PFSK-1 (cell line): ENCODE measurements around the gene CARNS1.

ENCODE experiments used
- FOXP2 ChIP-seq: optimal IDR thresholded peaks from 2 replicates; pipeline ENCODE3; 2011; ENCODE audit warnings: borderline replicate concordance, control low read depth, inconsistent platforms; ENCODE audit not compliant: insufficient read depth; ENCODE audit errors: extremely low read length, extremely low read depth
- POLR2AphosphoS5 ChIP-seq: IDR thresholded peaks from 2 replicates; pipeline ENCODE4 v1.6.1; 2012; ENCODE audit warnings: low read depth, mild to moderate bottlenecking, control low read depth, low read length, moderate library complexity
- REST ChIP-seq, 2 experiments: IDR thresholded peaks; 2 replicates each; pipeline versions ENCODE4 v1.6.1 to v1.8.0; 2011 to 2012; ENCODE audit warnings: low read depth in 2 of 2, low read length in 2 of 2, control low read depth in 1 of 2, inconsistent platforms in 1 of 2, mild to moderate bottlenecking in 1 of 2, moderate library complexity in 1 of 2; ENCODE audit not compliant: insufficient read depth in 1 of 2
- SIN3A ChIP-seq: IDR thresholded peaks from 2 replicates; pipeline ENCODE4 v1.6.1; 2012; ENCODE audit warnings: mild to moderate bottlenecking, low read length, moderate library complexity, borderline replicate concordance; ENCODE audit not compliant: insufficient read depth
- TAF1 ChIP-seq: IDR thresholded peaks from 2 replicates; pipeline ENCODE4 v1.6.1; 2012; ENCODE audit warnings: low read length, control low read depth, borderline replicate concordance; ENCODE audit not compliant: insufficient read depth

CARNS1 gene

GRCh38 chr11:67449116-67449844, 33.8 kb downstream of the CARNS1 start:
- no peak for TF ChIP-seq REST (IDR thresholded peaks at IDR 0.05; ENCODE audit: insufficient read depth in 1 of 2, low read depth in 2 of 2, low read length in 2 of 2)
- no peak for TF ChIP-seq SIN3A
- no peak for TF ChIP-seq TAF1
- TF ChIP-seq FOXP2 = no peak
- no peak for TF ChIP-seq POLR2AphosphoS5

- TF ChIP-seq FOXP2 = no peak
- TF ChIP-seq POLR2AphosphoS5 = no peak
- TF ChIP-seq REST (IDR thresholded peaks at IDR 0.05; ENCODE audit: insufficient read depth in 1 of 2, low read depth in 2 of 2, low read length in 2 of 2) = no peak
- no peak for TF ChIP-seq SIN3A
- TF ChIP-seq TAF1 = no peak
Observed at GRCh38 chr11:67450796-67451657, 35.5 kb downstream of the CARNS1 start.

- TF ChIP-seq SIN3A (no peak), REST (IDR thresholded peaks at IDR 0.05; ENCODE audit: insufficient read depth in 1 of 2, low read depth in 2 of 2, low read length in 2 of 2) (no peak), POLR2AphosphoS5 (no peak), FOXP2 (no peak), TAF1 (no peak)
Observed at GRCh38 chr11:67451658-67451976, 36.1 kb downstream of the CARNS1 start.

- TF ChIP-seq REST (IDR thresholded peaks at IDR 0.05; ENCODE audit: insufficient read depth in 1 of 2, low read depth in 2 of 2, low read length in 2 of 2) = no peak
- no peak for TF ChIP-seq SIN3A
- TF ChIP-seq POLR2AphosphoS5 = no peak
- no peak for TF ChIP-seq FOXP2
- TF ChIP-seq TAF1 = no peak
Observed at GRCh38 chr11:67452141-67452952, 36.9 kb downstream of the CARNS1 start, which contains the start of gene GPR152. Gene GPR152 (minus strand): TSS chr11:67452729. CDS start chr11:67452724, 5 bp downstream.
